CD4-positive, alpha-beta T cell (primary cell): Measurements from ENCODE around the gene ZNF438. TPM values are rescaled to one million over a fixed set of nuclear protein-coding genes. Genes with fewer than 3 reads are reported as not detected.

Source experiments
- ATAC-seq: fragments of 200-7000 bp; cut with Tn5 transposase; one replicate; pipeline ENCODE4 v1.10.0; 2022; ENCODE audit warnings: mild to moderate bottlenecking; ENCODE audit not compliant: poor library complexity
- CTCF ChIA-PET: fragments of 350-600 bp; sonication (Branson Sonifier 250); formaldehyde crosslinking; loops from one replicate; lab custom pipeline; 2021; ENCODE audit warnings: antibody characterized with exemption, inconsistent platforms; lab: Charles Lee
- POLR2A ChIA-PET: fragments of 350-600 bp; sonication (Branson Sonifier 250); formaldehyde crosslinking; loops from one replicate; lab custom pipeline; 2021; ENCODE audit warnings: antibody characterized with exemption, inconsistent platforms; lab: Charles Lee
- DNase-seq, 14 experiments: peaks; one replicate each; pipeline ENCODE4 v3.0.0-alpha.2; 2013 to 2020; ENCODE audit warnings: mixed read lengths in 2 of 14
- H3K27ac ChIP-seq, 2 donors: one replicate each; pipeline versions ENCODE4 v1.5.1 to v1.7.0; 2013; ENCODE audit warnings: low read length in 2 of 2, low read depth in 1 of 2, mild to moderate bottlenecking in 1 of 2
- H3K27me3 ChIP-seq, 2 experiments: 1 replicate in 1 of 2; 2 replicates in 1 of 2; pipeline versions ENCODE4 v1.6.1 to v1.7.0; 2013; ENCODE audit warnings: low read length in 2 of 2, control low read depth in 1 of 2, mild to moderate bottlenecking in 1 of 2, moderate library complexity in 1 of 2; ENCODE audit not compliant: insufficient read depth in 2 of 2, control insufficient read depth in 1 of 2
- H3K36me3 ChIP-seq: one replicate; pipeline ENCODE4 v1.6.1; 2013; ENCODE audit warnings: low read length, control low read depth; ENCODE audit not compliant: insufficient read depth
- H3K4me1 ChIP-seq: one replicate; pipeline ENCODE4 v1.6.1; 2013; ENCODE audit warnings: low read length, control low read depth; ENCODE audit not compliant: insufficient read depth
- H3K4me3 ChIP-seq: one replicate; pipeline ENCODE4 v1.5.1; 2013; ENCODE audit warnings: mild to moderate bottlenecking, low read length, moderate library complexity
- H3K9me3 ChIP-seq, 2 experiments: 1 replicate in 1 of 2; 2 replicates in 1 of 2; pipeline versions ENCODE4 v1.6.1 to v1.7.0; 2013; ENCODE audit warnings: low read length in 2 of 2, mild to moderate bottlenecking in 2 of 2, control low read depth in 1 of 2, moderate library complexity in 1 of 2; ENCODE audit not compliant: control insufficient read depth in 1 of 2, insufficient read depth in 1 of 2
- H3K27ac Mint-ChIP-seq: one replicate; pipeline ENCODE4 v1.8.0; 2020; ENCODE audit warnings: mixed read lengths
- H3K27me3 Mint-ChIP-seq: one replicate; pipeline ENCODE4 v1.8.0; 2021; ENCODE audit warnings: mixed read lengths
- H3K36me3 Mint-ChIP-seq: one replicate; pipeline ENCODE4 v1.8.0; 2021; ENCODE audit warnings: low read depth, mixed read lengths
- H3K4me1 Mint-ChIP-seq: one replicate; pipeline ENCODE4 v1.8.0; 2021; ENCODE audit warnings: low read depth, mixed read lengths
- H3K4me3 Mint-ChIP-seq: one replicate; pipeline ENCODE4 v1.8.0; 2020; ENCODE audit warnings: mild to moderate bottlenecking, mixed read lengths
- H3K9me3 Mint-ChIP-seq: one replicate; pipeline ENCODE4 v1.8.0; 2020; ENCODE audit warnings: mixed read lengths
- CTCF ChIP-seq: fragments of 200-600 bp; IDR thresholded peaks from one replicate; pipeline ENCODE4 v1.8.0; 2022; ENCODE audit warnings: antibody characterized with exemption, mild to moderate bottlenecking
- intact Hi-C, 2 experiments: fragments of 100-400 bp; cut with DNase I in 1 of 2; cut with micrococcal nuclease in 1 of 2; formaldehyde crosslinking; loops; one replicate each; pipeline versions ENCODE4 v1.15.1 to v1.9.0; 2023 to 2025; cut with DNase I, micrococcal nuclease
- total RNA-seq, 174 experiments: library from RNA in 2 of 174; stranded (reverse) in 2 of 174; gene quantifications; one replicate each; pipeline ENCODE4 v1.2.3 and lab custom pipeline; 2021 to 2026

The ZNF438 gene
- total RNA-seq, 2 experiments from 2014 or later = 1.9 to 2.0 TPM

GRCh38 chr10:30830315-30831230 is 201.1 kb downstream of the ZNF438 start:
- Histone ChIP-seq H3K4me3 (no peak overlapping the region), H3K27me3 (no peaks in the 10 kb centered on the region), H3K27ac (no peak overlapping the region), H3K4me1 (no peaks in the 10 kb centered on the region), H3K36me3 (no peaks in the 10 kb centered on the region), H3K9me3 (no peaks in the 10 kb centered on the region)
- Mint-ChIP-seq H3K36me3 (no peaks in the 10 kb centered on the region), H3K4me3 (no peak overlapping the region), H3K27ac (no peak overlapping the region), H3K9me3 (no peaks in the 10 kb centered on the region), H3K27me3 (no peaks in the 10 kb centered on the region), H3K4me1 (no peaks in the 10 kb centered on the region)
- DNase-seq = no peak
- TF ChIP-seq CTCF = no peak
- intact Hi-C loops = no loop called here
- CTCF ChIA-PET = no interaction called here
- POLR2A ChIA-PET = interaction anchor here (0.6 kb wide), 1 partner anchor 13 kb away, joined by 3 read pairs; no protein-coding TSS in a partner anchor
- ATAC-seq = no peak

DNA sequence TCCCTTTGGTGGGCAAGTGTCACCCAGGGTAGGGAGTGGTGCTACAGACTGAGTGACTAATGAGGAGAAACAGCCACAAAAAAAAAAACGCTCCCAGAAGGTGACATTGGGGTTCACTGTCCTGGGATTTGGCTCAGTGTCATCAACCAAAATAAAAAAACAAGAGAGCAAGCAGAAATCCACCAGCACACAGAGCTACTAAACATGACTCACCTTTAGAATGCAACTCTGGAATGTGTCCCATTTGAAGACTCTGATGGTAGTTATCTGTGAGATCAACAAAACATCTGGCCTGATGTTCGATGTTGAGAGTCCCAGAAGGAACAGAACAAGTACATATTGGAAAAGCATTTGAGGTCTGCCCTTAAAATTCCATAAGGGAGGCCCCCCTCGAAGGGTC is 201.8 kb downstream of the ZNF438 start:
- Mint-ChIP-seq H3K4me3 (no peak overlapping the region), H3K36me3 (no peaks in the 10 kb centered on the region)
- CTCF ChIA-PET = no interaction called here

GRCh38 chr10:30828680-30829079 is 203.0 kb downstream of the ZNF438 start:
- no peak for TF ChIP-seq CTCF
- H3K9me3 ChIP-seq = no peaks in the 10 kb centered on the region
- H3K27ac Mint-ChIP-seq = no peak overlapping the region
- H3K9me3 Mint-ChIP-seq = no peaks in the 10 kb centered on the region
- no peaks in the 10 kb centered on the region for H3K36me3 Mint-ChIP-seq
- H3K4me1 Mint-ChIP-seq = no peaks in the 10 kb centered on the region
- CTCF ChIA-PET = no interaction called here
- intact Hi-C loops = no loop called here
- no peaks in the 10 kb centered on the region for H3K4me1 ChIP-seq
- no peak overlapping the region for H3K4me3 ChIP-seq
- ATAC-seq = no peak
- H3K4me3 Mint-ChIP-seq = no peak overlapping the region
- DNase-seq = no peak
- H3K36me3 ChIP-seq = no peaks in the 10 kb centered on the region
- H3K27me3 Mint-ChIP-seq = no peaks in the 10 kb centered on the region
- POLR2A ChIA-PET = no interaction called here
- no peak overlapping the region for H3K27ac ChIP-seq
- H3K27me3 ChIP-seq = no peaks in the 10 kb centered on the region

More for the DNA sequence above, 201.8 kb downstream of the ZNF438 start:
- TF ChIP-seq CTCF = no peak
- Histone ChIP-seq H3K27ac (no peak overlapping the region), H3K36me3 (no peaks in the 10 kb centered on the region), H3K27me3 (no peaks in the 10 kb centered on the region), H3K4me1 (no peaks in the 10 kb centered on the region), H3K4me3 (no peak overlapping the region), H3K9me3 (no peaks in the 10 kb centered on the region)
- intact Hi-C loops = no loop called here
- Mint-ChIP-seq H3K27me3 (no peaks in the 10 kb centered on the region), H3K27ac (no peak overlapping the region), H3K4me1 (no peaks in the 10 kb centered on the region), H3K9me3 (no peaks in the 10 kb centered on the region)
- ATAC-seq (no peak), DNase-seq (no peak)
- POLR2A ChIA-PET = interaction anchor here (0.6 kb wide), 1 partner anchor 13 kb away, joined by 3 read pairs; no protein-coding TSS in a partner anchor
